SK-N-SH treated with all-trans-retinoic acid at 6 μM for 48 hours (cell line): ENCODE results near the gene TIGD4.

Experiments
- ATAC-seq: fragments of 200-7000 bp; cut with Tn5 transposase; 3 replicates; pipeline ENCODE4 v1.9.1; 2020; ENCODE audit warnings: mild to moderate bottlenecking, moderate library complexity
- ARNTL ChIP-seq: fragments of 450-650 bp; formaldehyde crosslinking; IDR thresholded peaks from 2 replicates; pipeline ENCODE4 v1.5.0; 2020; ENCODE audit warnings: low read depth, mild to moderate bottlenecking, moderate library complexity, borderline replicate concordance
- BACH2 ChIP-seq: fragments of 250-450 bp; sonication (Bioruptor Pico); IDR thresholded peaks from 2 replicates; pipeline ENCODE4 v1.9.0; 2021; ENCODE audit warnings: mild to moderate bottlenecking, borderline replicate concordance
- CSDC2 ChIP-seq: fragments of 250-450 bp; sonication (Bioruptor Pico); IDR thresholded peaks from 2 replicates; pipeline ENCODE4 v1.5.0; 2020; ENCODE audit warnings: mild to moderate bottlenecking, moderate library complexity
- ESRRG ChIP-seq: fragments of 250-450 bp; sonication (Bioruptor Pico); IDR thresholded peaks from 2 replicates; pipeline ENCODE4 v1.6.1; 2021; ENCODE audit warnings: mild to moderate bottlenecking
- GLIS3 ChIP-seq: fragments of 250-450 bp; sonication (Bioruptor Pico); IDR thresholded peaks from 2 replicates; pipeline ENCODE4 v1.5.0; 2020; ENCODE audit warnings: mild to moderate bottlenecking, moderate library complexity
- ISL1 ChIP-seq: fragments of 250-450 bp; sonication (Bioruptor Pico); IDR thresholded peaks from 2 replicates; pipeline ENCODE4 v2.1.2; 2022; ENCODE audit warnings: mild to moderate bottlenecking, moderate library complexity
- OSR1 ChIP-seq: fragments of 250-450 bp; sonication (Bioruptor Pico); IDR thresholded peaks from 2 replicates; pipeline ENCODE4 v1.8.0; 2022; ENCODE audit warnings: moderate library complexity, mild to moderate bottlenecking, inconsistent platforms
- PPARA ChIP-seq: fragments of 250-450 bp; sonication (Bioruptor Pico); IDR thresholded peaks from 2 replicates; pipeline ENCODE4 v1.5.0; 2020; ENCODE audit warnings: mild to moderate bottlenecking, borderline replicate concordance
- RARB ChIP-seq: fragments of 250-450 bp; sonication (Bioruptor Pico); IDR thresholded peaks from 2 replicates; pipeline ENCODE4 v1.8.0; 2021; ENCODE audit warnings: mild to moderate bottlenecking, moderate library complexity
- SNAI2 ChIP-seq: fragments of 250-450 bp; sonication (Bioruptor Pico); IDR thresholded peaks from 2 replicates; pipeline ENCODE4 v1.5.0; 2020; ENCODE audit warnings: mild to moderate bottlenecking, moderate library complexity
- TCF4 ChIP-seq: fragments of 250-450 bp; sonication (Bioruptor Pico); IDR thresholded peaks from 2 replicates; pipeline ENCODE4 v1.8.0; 2021; ENCODE audit warnings: mild to moderate bottlenecking, moderate library complexity, borderline replicate concordance
- TOX ChIP-seq: fragments of 250-450 bp; sonication (Bioruptor Pico); IDR thresholded peaks from 2 replicates; pipeline ENCODE4 v1.8.0; 2021; ENCODE audit warnings: mild to moderate bottlenecking, moderate library complexity, borderline replicate concordance
- ZC3H10 ChIP-seq: fragments of 250-450 bp; sonication (Bioruptor Pico); IDR thresholded peaks from 2 replicates; pipeline ENCODE4 v1.5.1; 2021; ENCODE audit warnings: mild to moderate bottlenecking, moderate library complexity
- ZFP3 ChIP-seq: fragments of 250-450 bp; sonication (Bioruptor Pico); IDR thresholded peaks from 2 replicates; pipeline ENCODE4 v1.5.0; 2020; ENCODE audit warnings: mild to moderate bottlenecking, moderate library complexity
- ZFP30 ChIP-seq: fragments of 450-650 bp; formaldehyde crosslinking; IDR thresholded peaks from 2 replicates; pipeline ENCODE4 v1.5.0; 2022; ENCODE audit warnings: mild to moderate bottlenecking, moderate library complexity
- ZNF565 ChIP-seq: fragments of 450-650 bp; formaldehyde crosslinking; conservative IDR thresholded peaks from 2 replicates; pipeline ENCODE4 v1.5.0; 2020; ENCODE audit warnings: low read depth, mild to moderate bottlenecking, moderate library complexity
- ZNF70 ChIP-seq: fragments of 450-650 bp; formaldehyde crosslinking; IDR thresholded peaks from 2 replicates; pipeline ENCODE4 v1.5.0; 2020; ENCODE audit warnings: mild to moderate bottlenecking, moderate library complexity
- ZNF8 ChIP-seq: fragments of 450-650 bp; formaldehyde crosslinking; IDR thresholded peaks from 2 replicates; pipeline ENCODE4 v1.5.0; 2020; ENCODE audit warnings: mild to moderate bottlenecking, moderate library complexity
- TF ChIP-seq, protein P1 (sequence below): fragments of 250-450 bp; sonication (Bioruptor Pico); IDR thresholded peaks from 2 replicates; pipeline ENCODE4 v1.5.0; 2020; ENCODE audit warnings: mild to moderate bottlenecking, moderate library complexity
- TF ChIP-seq, protein P2 (sequence below): fragments of 250-450 bp; sonication (Bioruptor Pico); IDR thresholded peaks from 2 replicates; pipeline ENCODE4 v1.5.1; 2020; ENCODE audit warnings: low read depth, mild to moderate bottlenecking, moderate library complexity
- TF ChIP-seq, protein P3 (sequence below): fragments of 250-450 bp; sonication (Bioruptor Pico); IDR thresholded peaks from 2 replicates; pipeline ENCODE4 v1.8.0; 2020; ENCODE audit warnings: mild to moderate bottlenecking, moderate library complexity, borderline replicate concordance
- TF ChIP-seq, protein P4 (sequence below): fragments of 250-450 bp; sonication (Bioruptor Pico); IDR thresholded peaks from 2 replicates; pipeline ENCODE4 v1.5.1; 2021; ENCODE audit warnings: mild to moderate bottlenecking, moderate library complexity
- TF ChIP-seq, protein P5 (sequence below): fragments of 250-450 bp; sonication (Bioruptor Pico); IDR thresholded peaks from 2 replicates; pipeline ENCODE4 v1.8.0; 2021; ENCODE audit warnings: low read depth, mild to moderate bottlenecking, moderate library complexity, borderline replicate concordance

Gene TIGD4

DNA sequence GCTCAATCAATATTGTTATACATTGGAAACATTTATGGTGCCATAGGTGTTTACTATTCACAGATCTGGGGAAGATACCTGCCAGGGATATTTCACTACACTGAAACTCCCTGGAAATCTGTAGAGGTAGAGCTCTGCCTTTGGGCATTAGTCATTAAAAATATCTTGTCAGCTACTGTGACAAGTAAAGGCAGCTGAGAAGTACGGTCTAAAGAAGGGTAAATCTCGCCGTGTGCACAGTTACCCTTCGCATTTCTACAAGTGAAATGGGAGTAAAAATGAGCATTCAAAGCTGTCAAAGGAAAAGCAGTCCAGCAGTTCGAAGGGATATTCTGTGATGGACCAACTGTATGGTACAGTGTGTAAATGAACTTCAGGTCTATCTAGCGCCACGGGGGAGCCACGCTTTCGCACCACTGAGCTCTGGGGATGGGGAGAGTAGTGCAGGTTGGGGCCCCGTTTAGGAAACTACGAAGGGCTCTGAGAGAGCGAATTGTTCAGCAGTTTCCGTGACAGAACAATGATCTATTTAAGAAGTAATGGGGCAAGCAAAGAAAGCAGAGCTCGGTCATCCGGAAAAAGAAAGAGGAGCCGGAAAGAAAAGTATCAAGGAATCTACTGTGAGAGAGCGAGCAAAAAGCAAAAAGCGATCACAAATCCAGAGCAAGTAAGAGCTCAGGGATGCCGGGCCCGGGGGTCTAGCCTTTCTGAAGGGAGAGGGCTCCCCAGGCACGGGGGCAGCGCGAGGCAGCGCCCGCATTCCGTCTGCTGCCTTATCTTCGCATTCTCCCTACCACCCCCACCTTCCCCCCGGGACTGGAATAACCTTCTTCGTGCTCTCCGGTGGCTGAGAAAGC, 646 bp downstream of the TIGD4 start:
- no peak for TF ChIP-seq ZNF70 (CRISPR knock-in tag)
- no peak for TF ChIP-seq SNAI2 (CRISPR knock-in tag)
- TF ChIP-seq BACH2 (CRISPR knock-in tag), result no peak
- no peak for TF ChIP-seq ISL1
- TF ChIP-seq ESRRG, result no peak
- TF ChIP-seq ZNF565 (CRISPR knock-in tag), result no peak
- no peak for TF ChIP-seq OSR1 (CRISPR knock-in tag)
- TF ChIP-seq TCF4, result no peak
- peak; percentile 51 for ATAC-seq

DNA sequence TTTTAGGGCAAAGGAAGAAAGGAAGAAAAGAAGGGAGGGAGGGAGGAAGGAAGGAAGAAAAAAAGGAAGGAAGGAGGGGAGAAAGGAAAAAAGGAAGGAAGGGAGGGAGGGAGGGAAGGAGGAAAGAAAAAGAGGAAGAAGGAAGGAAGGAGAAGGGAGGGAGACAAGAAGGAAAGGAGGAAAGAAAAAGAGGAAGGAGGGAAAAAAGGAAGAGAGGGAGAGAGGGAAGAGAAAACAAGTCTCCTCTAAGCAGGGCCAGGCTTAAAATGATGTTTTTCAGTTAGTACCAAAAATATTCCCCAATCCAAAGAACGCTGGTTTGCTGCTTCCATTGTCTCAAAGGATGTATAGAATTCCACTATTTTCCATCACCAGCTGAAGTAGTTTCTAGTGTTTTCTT, 2.0 kb downstream of the TIGD4 start:
- ATAC-seq, result no peak

DNA sequence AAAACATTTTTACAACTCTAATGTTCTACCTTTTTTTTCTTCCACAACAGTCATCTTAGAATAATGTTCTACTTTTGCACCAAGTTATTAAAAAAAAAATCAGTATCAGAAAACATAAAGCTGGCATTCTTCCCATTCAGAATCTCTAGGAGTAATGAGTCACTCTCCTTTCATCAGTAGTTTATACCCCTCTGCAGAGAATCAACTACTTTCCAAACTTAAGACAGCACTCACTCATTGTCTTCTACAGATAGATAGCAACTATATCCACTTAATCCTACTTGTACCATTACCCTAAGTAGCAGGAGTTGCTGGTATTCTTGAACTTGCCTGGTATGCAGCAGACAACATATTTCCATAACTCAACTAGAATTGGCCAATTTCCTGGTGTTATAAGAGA, 3.2 kb downstream of the TIGD4 start:
- TF ChIP-seq ISL1 (peak; percentile 49; the same call in 1 of the 2 replicates), SNAI2 (CRISPR knock-in tag) (no peak)
- no peak for ATAC-seq

More for the DNA sequence above, 2.0 kb downstream of the TIGD4 start:
- TF ChIP-seq TCF4 (no peak), ARNTL (no peak), ISL1 (no peak), ZC3H10 (CRISPR knock-in tag) (no peak), TOX (CRISPR knock-in tag) (no peak), OSR1 (CRISPR knock-in tag) (no peak), ZFP3 (CRISPR knock-in tag) (no peak), RARB (CRISPR knock-in tag) (no peak), ZNF8 (CRISPR knock-in tag) (no peak), BACH2 (CRISPR knock-in tag) (no peak), SNAI2 (CRISPR knock-in tag) (no peak), PPARA (no peak), ESRRG (no peak), CSDC2 (CRISPR knock-in tag) (no peak), ZNF565 (CRISPR knock-in tag) (no peak), ZNF70 (CRISPR knock-in tag) (no peak), ZFP30 (CRISPR knock-in tag) (no peak)
- TF ChIP-seq, protein P1, sequence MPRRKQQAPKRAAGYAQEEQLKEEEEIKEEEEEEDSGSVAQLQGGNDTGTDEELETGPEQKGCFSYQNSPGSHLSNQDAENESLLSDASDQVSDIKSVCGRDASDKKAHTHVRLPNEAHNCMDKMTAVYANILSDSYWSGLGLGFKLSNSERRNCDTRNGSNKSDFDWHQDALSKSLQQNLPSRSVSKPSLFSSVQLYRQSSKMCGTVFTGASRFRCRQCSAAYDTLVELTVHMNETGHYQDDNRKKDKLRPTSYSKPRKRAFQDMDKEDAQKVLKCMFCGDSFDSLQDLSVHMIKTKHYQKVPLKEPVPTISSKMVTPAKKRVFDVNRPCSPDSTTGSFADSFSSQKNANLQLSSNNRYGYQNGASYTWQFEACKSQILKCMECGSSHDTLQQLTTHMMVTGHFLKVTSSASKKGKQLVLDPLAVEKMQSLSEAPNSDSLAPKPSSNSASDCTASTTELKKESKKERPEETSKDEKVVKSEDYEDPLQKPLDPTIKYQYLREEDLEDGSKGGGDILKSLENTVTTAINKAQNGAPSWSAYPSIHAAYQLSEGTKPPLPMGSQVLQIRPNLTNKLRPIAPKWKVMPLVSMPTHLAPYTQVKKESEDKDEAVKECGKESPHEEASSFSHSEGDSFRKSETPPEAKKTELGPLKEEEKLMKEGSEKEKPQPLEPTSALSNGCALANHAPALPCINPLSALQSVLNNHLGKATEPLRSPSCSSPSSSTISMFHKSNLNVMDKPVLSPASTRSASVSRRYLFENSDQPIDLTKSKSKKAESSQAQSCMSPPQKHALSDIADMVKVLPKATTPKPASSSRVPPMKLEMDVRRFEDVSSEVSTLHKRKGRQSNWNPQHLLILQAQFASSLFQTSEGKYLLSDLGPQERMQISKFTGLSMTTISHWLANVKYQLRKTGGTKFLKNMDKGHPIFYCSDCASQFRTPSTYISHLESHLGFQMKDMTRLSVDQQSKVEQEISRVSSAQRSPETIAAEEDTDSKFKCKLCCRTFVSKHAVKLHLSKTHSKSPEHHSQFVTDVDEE, result no peak
- TF ChIP-seq, protein P2, sequence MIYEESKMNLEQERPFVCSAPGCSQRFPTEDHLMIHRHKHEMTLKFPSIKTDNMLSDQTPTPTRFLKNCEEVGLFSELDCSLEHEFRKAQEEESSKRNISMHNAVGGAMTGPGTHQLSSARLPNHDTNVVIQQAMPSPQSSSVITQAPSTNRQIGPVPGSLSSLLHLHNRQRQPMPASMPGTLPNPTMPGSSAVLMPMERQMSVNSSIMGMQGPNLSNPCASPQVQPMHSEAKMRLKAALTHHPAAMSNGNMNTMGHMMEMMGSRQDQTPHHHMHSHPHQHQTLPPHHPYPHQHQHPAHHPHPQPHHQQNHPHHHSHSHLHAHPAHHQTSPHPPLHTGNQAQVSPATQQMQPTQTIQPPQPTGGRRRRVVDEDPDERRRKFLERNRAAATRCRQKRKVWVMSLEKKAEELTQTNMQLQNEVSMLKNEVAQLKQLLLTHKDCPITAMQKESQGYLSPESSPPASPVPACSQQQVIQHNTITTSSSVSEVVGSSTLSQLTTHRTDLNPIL, result no peak
- TF ChIP-seq, protein P3, sequence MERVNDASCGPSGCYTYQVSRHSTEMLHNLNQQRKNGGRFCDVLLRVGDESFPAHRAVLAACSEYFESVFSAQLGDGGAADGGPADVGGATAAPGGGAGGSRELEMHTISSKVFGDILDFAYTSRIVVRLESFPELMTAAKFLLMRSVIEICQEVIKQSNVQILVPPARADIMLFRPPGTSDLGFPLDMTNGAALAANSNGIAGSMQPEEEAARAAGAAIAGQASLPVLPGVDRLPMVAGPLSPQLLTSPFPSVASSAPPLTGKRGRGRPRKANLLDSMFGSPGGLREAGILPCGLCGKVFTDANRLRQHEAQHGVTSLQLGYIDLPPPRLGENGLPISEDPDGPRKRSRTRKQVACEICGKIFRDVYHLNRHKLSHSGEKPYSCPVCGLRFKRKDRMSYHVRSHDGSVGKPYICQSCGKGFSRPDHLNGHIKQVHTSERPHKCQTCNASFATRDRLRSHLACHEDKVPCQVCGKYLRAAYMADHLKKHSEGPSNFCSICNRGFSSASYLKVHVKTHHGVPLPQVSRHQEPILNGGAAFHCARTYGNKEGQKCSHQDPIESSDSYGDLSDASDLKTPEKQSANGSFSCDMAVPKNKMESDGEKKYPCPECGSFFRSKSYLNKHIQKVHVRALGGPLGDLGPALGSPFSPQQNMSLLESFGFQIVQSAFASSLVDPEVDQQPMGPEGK (CRISPR knock-in tag), result no peak

DNA sequence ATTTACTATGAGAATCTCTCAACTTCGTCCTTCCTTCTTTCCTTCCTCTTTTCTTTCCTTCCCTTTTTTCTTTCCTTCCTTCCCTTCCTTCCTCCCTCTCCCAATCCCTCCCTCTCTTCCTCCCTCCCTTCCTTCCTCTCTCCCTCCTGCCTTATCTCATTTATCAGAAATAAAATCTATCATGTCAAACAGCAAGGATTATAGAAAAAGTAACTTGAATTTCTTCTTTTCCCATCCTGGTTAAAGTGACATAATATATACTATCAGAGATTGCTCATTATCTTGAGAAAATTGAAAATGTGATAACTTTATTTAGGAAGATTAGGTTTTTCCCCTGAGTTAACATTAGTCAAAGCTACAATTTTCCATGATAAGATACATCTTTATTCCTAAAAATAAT, 5.6 kb downstream of the TIGD4 start:
- TF ChIP-seq CSDC2 (CRISPR knock-in tag) (no peak), ZFP30 (CRISPR knock-in tag) (no peak), GLIS3 (CRISPR knock-in tag) (no peak), ZNF70 (CRISPR knock-in tag) (no peak), PPARA (no peak), ZC3H10 (CRISPR knock-in tag) (no peak), ZNF565 (CRISPR knock-in tag) (no peak), TOX (CRISPR knock-in tag) (no peak), RARB (CRISPR knock-in tag) (no peak)
- TF ChIP-seq, protein P4, sequence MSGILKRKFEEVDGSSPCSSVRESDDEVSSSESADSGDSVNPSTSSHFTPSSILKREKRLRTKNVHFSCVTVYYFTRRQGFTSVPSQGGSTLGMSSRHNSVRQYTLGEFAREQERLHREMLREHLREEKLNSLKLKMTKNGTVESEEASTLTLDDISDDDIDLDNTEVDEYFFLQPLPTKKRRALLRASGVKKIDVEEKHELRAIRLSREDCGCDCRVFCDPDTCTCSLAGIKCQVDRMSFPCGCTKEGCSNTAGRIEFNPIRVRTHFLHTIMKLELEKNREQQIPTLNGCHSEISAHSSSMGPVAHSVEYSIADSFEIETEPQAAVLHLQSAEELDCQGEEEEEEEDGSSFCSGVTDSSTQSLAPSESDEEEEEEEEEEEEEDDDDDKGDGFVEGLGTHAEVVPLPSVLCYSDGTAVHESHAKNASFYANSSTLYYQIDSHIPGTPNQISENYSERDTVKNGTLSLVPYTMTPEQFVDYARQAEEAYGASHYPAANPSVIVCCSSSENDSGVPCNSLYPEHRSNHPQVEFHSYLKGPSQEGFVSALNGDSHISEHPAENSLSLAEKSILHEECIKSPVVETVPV, result no peak
- TF ChIP-seq, protein P5, sequence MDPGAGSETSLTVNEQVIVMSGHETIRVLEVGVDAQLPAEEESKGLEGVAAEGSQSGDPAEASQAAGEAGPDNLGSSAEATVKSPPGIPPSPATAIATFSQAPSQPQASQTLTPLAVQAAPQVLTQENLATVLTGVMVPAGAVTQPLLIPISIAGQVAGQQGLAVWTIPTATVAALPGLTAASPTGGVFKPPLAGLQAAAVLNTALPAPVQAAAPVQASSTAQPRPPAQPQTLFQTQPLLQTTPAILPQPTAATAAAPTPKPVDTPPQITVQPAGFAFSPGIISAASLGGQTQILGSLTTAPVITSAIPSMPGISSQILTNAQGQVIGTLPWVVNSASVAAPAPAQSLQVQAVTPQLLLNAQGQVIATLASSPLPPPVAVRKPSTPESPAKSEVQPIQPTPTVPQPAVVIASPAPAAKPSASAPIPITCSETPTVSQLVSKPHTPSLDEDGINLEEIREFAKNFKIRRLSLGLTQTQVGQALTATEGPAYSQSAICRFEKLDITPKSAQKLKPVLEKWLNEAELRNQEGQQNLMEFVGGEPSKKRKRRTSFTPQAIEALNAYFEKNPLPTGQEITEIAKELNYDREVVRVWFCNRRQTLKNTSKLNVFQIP (CRISPR knock-in tag), result no peak
- ATAC-seq, result no peak
